WTC11 (cell line): ENCODE results near the gene PEAK3. TPM values are rescaled to one million over a fixed set of nuclear protein-coding genes. Genes with fewer than 3 reads are reported as not detected.

Source experiments
- CBFB ChIP-seq: sonication (generic); formaldehyde crosslinking; IDR thresholded peaks from 2 replicates; pipeline ENCODE4 v1.8.1; 2022; ENCODE audit warnings: mild to moderate bottlenecking, low read depth, missing genetic modification reagents
- CREB1 ChIP-seq: sonication (generic); formaldehyde crosslinking; IDR thresholded peaks from 2 replicates; pipeline ENCODE4 v1.8.0; 2023; ENCODE audit warnings: mild to moderate bottlenecking, missing genetic modification reagents
- FOXJ3 ChIP-seq: sonication (generic); formaldehyde crosslinking; IDR thresholded peaks from 2 replicates; pipeline ENCODE4 v1.9.0; 2021; ENCODE audit warnings: missing genetic modification reagents, mild to moderate bottlenecking, borderline replicate concordance
- GABPB1 ChIP-seq: sonication (generic); formaldehyde crosslinking; IDR thresholded peaks from 2 replicates; pipeline ENCODE4 v1.8.1; 2023; ENCODE audit warnings: mild to moderate bottlenecking, missing genetic modification reagents
- GTF2I ChIP-seq: fragments of 250-450 bp; sonication (Bioruptor Pico); conservative IDR thresholded peaks from 2 replicates; pipeline ENCODE4 v1.4.0; 2021; ENCODE audit warnings: mild to moderate bottlenecking
- HMGXB4 ChIP-seq: sonication (generic); formaldehyde crosslinking; IDR thresholded peaks from 2 replicates; pipeline ENCODE4 v1.8.1; 2023; ENCODE audit warnings: mild to moderate bottlenecking, moderate library complexity, missing genetic modification reagents
- JUN ChIP-seq: sonication (generic); formaldehyde crosslinking; IDR thresholded peaks from 2 replicates; pipeline ENCODE4 v1.8.0; 2023; ENCODE audit warnings: mild to moderate bottlenecking, missing genetic modification reagents
- MLX ChIP-seq: sonication (generic); formaldehyde crosslinking; IDR thresholded peaks from 2 replicates; pipeline ENCODE4 v1.8.1; 2023; ENCODE audit warnings: mild to moderate bottlenecking, missing genetic modification reagents, moderate library complexity
- NFE2L1 ChIP-seq: sonication (generic); formaldehyde crosslinking; IDR thresholded peaks from 2 replicates; pipeline ENCODE4 v1.8.1; 2023; ENCODE audit warnings: missing genetic modification reagents
- RELA ChIP-seq: sonication (generic); formaldehyde crosslinking; IDR thresholded peaks from 2 replicates; pipeline ENCODE4 v1.8.1; 2022; ENCODE audit warnings: missing genetic modification reagents, mild to moderate bottlenecking, borderline replicate concordance
- RORB ChIP-seq: fragments of 250-450 bp; sonication (Bioruptor Pico); IDR thresholded peaks from 2 replicates; pipeline ENCODE4 v1.9.0; 2021; ENCODE audit warnings: mild to moderate bottlenecking
- SMAD3 ChIP-seq: sonication (generic); formaldehyde crosslinking; IDR thresholded peaks from 2 replicates; pipeline ENCODE4 v1.8.0; 2022; ENCODE audit warnings: missing genetic modification reagents, mild to moderate bottlenecking, borderline replicate concordance
- ZNF121 ChIP-seq: sonication (generic); formaldehyde crosslinking; IDR thresholded peaks from 2 replicates; pipeline ENCODE4 v1.8.0; 2023; ENCODE audit warnings: missing genetic modification reagents
- ZNF219 ChIP-seq: sonication (generic); formaldehyde crosslinking; IDR thresholded peaks from 2 replicates; pipeline ENCODE4 v1.8.0; 2023; ENCODE audit warnings: missing genetic modification reagents, mild to moderate bottlenecking, borderline replicate concordance
- ZNF232 ChIP-seq: sonication (generic); formaldehyde crosslinking; IDR thresholded peaks from 2 replicates; pipeline ENCODE4 v1.8.0; 2022; ENCODE audit warnings: mild to moderate bottlenecking, missing genetic modification reagents
- ZNF281 ChIP-seq: sonication (generic); formaldehyde crosslinking; IDR thresholded peaks from 2 replicates; pipeline ENCODE4 v1.8.0; 2023; ENCODE audit warnings: mild to moderate bottlenecking, missing genetic modification reagents
- ZNF396 ChIP-seq: fragments of 250-450 bp; sonication (Bioruptor Pico); IDR thresholded peaks from 2 replicates; pipeline ENCODE4 v1.8.0; 2021; ENCODE audit warnings: mild to moderate bottlenecking, moderate library complexity, borderline replicate concordance
- total RNA-seq: library from RNA; stranded (reverse); gene quantifications from 3 replicates; pipeline ENCODE4 v1.2.3, GENCODE V29; 2021
- TF ChIP-seq, protein P1 (sequence below): sonication (generic); formaldehyde crosslinking; IDR thresholded peaks from 2 replicates; pipeline ENCODE4 v1.8.0; 2023; ENCODE audit warnings: missing genetic modification reagents
- TF ChIP-seq, protein P2 (sequence below): sonication (generic); formaldehyde crosslinking; IDR thresholded peaks from 2 replicates; pipeline ENCODE4 v1.8.1; 2022; ENCODE audit warnings: mild to moderate bottlenecking, moderate library complexity, missing genetic modification reagents
- TF ChIP-seq, protein P3 (sequence below): sonication (generic); formaldehyde crosslinking; IDR thresholded peaks from 2 replicates; pipeline ENCODE4 v1.8.0; 2022; ENCODE audit warnings: mild to moderate bottlenecking, missing genetic modification reagents
- TF ChIP-seq, protein P4 (sequence below): sonication (generic); formaldehyde crosslinking; IDR thresholded peaks from 2 replicates; pipeline ENCODE4 v1.8.0; 2023; ENCODE audit warnings: missing genetic modification reagents, mild to moderate bottlenecking, borderline replicate concordance

Gene PEAK3
- total RNA-seq, 1 experiment from 2014 or later = not detected

DNA sequence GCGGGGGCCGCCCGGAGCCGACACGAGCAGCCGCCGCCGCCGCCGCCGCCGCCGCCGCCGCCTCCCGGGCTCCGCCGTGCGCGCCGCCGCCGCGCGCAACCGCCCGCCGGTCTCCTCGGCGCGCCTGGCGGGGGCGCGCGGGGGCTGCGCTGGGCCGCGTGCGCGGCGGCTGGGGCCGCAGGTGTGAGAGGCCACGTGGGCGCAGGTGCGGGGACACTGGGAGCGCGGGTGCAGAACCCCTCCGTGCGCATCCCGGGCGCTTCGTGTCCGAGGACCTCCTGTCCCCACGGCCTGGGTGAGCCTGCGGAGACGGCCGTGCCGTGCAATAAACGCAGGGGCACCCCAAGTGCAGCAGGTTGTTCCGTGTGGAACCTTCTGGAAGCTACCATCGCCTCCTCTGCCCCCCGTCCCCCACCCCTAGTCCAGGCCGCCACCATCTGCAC lies 26.2 kb upstream of the PEAK3 start, which contains the start of gene LINGO3 (continued):
- TF ChIP-seq, protein P1, sequence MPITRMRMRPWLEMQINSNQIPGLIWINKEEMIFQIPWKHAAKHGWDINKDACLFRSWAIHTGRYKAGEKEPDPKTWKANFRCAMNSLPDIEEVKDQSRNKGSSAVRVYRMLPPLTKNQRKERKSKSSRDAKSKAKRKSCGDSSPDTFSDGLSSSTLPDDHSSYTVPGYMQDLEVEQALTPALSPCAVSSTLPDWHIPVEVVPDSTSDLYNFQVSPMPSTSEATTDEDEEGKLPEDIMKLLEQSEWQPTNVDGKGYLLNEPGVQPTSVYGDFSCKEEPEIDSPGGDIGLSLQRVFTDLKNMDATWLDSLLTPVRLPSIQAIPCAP (CRISPR knock-in tag) = peak; percentile 49; the same call in 1 of the 2 replicates
- TF ChIP-seq ZNF281 = no peak
- TF ChIP-seq, protein P2, sequence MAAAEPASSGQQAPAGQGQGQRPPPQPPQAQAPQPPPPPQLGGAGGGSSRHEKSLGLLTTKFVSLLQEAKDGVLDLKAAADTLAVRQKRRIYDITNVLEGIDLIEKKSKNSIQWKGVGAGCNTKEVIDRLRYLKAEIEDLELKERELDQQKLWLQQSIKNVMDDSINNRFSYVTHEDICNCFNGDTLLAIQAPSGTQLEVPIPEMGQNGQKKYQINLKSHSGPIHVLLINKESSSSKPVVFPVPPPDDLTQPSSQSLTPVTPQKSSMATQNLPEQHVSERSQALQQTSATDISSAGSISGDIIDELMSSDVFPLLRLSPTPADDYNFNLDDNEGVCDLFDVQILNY (CRISPR knock-in tag) = no peak
- TF ChIP-seq CREB1 (CRISPR knock-in tag) = 0 out of 2 replicates have a peak, but pooled peaks have one; percentile 39
- TF ChIP-seq, protein P3, sequence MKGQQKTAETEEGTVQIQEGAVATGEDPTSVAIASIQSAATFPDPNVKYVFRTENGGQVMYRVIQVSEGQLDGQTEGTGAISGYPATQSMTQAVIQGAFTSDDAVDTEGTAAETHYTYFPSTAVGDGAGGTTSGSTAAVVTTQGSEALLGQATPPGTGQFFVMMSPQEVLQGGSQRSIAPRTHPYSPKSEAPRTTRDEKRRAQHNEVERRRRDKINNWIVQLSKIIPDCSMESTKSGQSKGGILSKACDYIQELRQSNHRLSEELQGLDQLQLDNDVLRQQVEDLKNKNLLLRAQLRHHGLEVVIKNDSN (CRISPR knock-in tag) = peak; percentile 68; the same call in 1 of the 2 replicates
- TF ChIP-seq ZNF121 (CRISPR knock-in tag) = no peak
- no peak for TF ChIP-seq FOXJ3
- no peak for TF ChIP-seq MLX (CRISPR knock-in tag)
- no peak for TF ChIP-seq ZNF219 (CRISPR knock-in tag)
- no peak for TF ChIP-seq SMAD3 (CRISPR knock-in tag)
- TF ChIP-seq ZNF232 (CRISPR knock-in tag) = no peak
- no peak for TF ChIP-seq GTF2I
- no peak for TF ChIP-seq RELA (CRISPR knock-in tag)
- TF ChIP-seq GABPB1 (CRISPR knock-in tag) = no peak
- TF ChIP-seq HMGXB4 (CRISPR knock-in tag) = no peak
- no peak for TF ChIP-seq CBFB (CRISPR knock-in tag)
- 0 out of 2 replicates have a peak, but pooled peaks have one; percentile 59 for TF ChIP-seq NFE2L1 (CRISPR knock-in tag)
- no peak for TF ChIP-seq RORB (CRISPR knock-in tag)
- no peak for TF ChIP-seq ZNF396 (CRISPR knock-in tag)
- TF ChIP-seq, protein P4, sequence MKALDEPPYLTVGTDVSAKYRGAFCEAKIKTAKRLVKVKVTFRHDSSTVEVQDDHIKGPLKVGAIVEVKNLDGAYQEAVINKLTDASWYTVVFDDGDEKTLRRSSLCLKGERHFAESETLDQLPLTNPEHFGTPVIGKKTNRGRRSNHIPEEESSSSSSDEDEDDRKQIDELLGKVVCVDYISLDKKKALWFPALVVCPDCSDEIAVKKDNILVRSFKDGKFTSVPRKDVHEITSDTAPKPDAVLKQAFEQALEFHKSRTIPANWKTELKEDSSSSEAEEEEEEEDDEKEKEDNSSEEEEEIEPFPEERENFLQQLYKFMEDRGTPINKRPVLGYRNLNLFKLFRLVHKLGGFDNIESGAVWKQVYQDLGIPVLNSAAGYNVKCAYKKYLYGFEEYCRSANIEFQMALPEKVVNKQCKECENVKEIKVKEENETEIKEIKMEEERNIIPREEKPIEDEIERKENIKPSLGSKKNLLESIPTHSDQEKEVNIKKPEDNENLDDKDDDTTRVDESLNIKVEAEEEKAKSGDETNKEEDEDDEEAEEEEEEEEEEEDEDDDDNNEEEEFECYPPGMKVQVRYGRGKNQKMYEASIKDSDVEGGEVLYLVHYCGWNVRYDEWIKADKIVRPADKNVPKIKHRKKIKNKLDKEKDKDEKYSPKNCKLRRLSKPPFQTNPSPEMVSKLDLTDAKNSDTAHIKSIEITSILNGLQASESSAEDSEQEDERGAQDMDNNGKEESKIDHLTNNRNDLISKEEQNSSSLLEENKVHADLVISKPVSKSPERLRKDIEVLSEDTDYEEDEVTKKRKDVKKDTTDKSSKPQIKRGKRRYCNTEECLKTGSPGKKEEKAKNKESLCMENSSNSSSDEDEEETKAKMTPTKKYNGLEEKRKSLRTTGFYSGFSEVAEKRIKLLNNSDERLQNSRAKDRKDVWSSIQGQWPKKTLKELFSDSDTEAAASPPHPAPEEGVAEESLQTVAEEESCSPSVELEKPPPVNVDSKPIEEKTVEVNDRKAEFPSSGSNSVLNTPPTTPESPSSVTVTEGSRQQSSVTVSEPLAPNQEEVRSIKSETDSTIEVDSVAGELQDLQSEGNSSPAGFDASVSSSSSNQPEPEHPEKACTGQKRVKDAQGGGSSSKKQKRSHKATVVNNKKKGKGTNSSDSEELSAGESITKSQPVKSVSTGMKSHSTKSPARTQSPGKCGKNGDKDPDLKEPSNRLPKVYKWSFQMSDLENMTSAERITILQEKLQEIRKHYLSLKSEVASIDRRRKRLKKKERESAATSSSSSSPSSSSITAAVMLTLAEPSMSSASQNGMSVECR (CRISPR knock-in tag) = no peak; the same call in 1 of the 2 replicates
- 0 out of 2 replicates have a peak, but pooled peaks have one; percentile 23 for TF ChIP-seq JUN (CRISPR knock-in tag)
